ENCODE results near the gene FXN.
"Not testable (repeated sequence)": the region's sequence is repeated elsewhere in the genome, so short reads cannot be mapped to it uniquely, and the experiment has no call there.

FXN gene

GRCh38 chr9:69035438-69036308 is at the start of gene FXN:
Gene FXN, plus strand, starts transcription at chr9:69035752. Its CDS starts 31 bp downstream, at chr9:69035783.
- DNase-seq (ENCODE audit: low read depth): peak; percentile 53

GRCh38 chr9:68986949-68987348 is 48.6 kb upstream of the FXN start:
- DNase-seq (ENCODE audit: low read depth): not testable (repeated sequence)

GRCh38 chr9:68991457-68991856 is 44.1 kb upstream of the FXN start:
- no peak for DNase-seq (ENCODE audit: low read depth)

GRCh38 chr9:68995776-68996175 is 39.8 kb upstream of the FXN start:
- no peak for DNase-seq (ENCODE audit: low read depth)

GRCh38 chr9:68996462-68996861 is 39.1 kb upstream of the FXN start:
- DNase-seq (ENCODE audit: low read depth): no peak

- DNase-seq (ENCODE audit: low read depth): no peak
Measured at GRCh38 chr9:68997666-68998065, 37.9 kb upstream of the FXN start.

- DNase-seq (ENCODE audit: low read depth): no peak
Measured at GRCh38 chr9:68998385-68998784, 37.2 kb upstream of the FXN start.

- DNase-seq (ENCODE audit: low read depth): no peak
Measured at GRCh38 chr9:68998812-68999211, 36.7 kb upstream of the FXN start.

GRCh38 chr9:68999393-69000105 is 36.0 kb upstream of the FXN start:
- DNase-seq (ENCODE audit: low read depth): peak; percentile 26

- no peak for DNase-seq (ENCODE audit: low read depth)
Measured at GRCh38 chr9:69001921-69002320, 33.6 kb upstream of the FXN start.

- no peak for DNase-seq (ENCODE audit: low read depth)
Measured at GRCh38 chr9:69003051-69003450, 32.5 kb upstream of the FXN start.

- DNase-seq (ENCODE audit: low read depth): no peak
Measured at GRCh38 chr9:69004836-69005235, 30.7 kb upstream of the FXN start.

- no peak for DNase-seq (ENCODE audit: low read depth)
Measured at GRCh38 chr9:69009708-69010107, 25.8 kb upstream of the FXN start.

GRCh38 chr9:69012696-69013381 is 22.7 kb upstream of the FXN start:
- no peak for DNase-seq (ENCODE audit: low read depth)

GRCh38 chr9:69013382-69013727 is 22.2 kb upstream of the FXN start:
- no peak for DNase-seq (ENCODE audit: low read depth)

- no peak for DNase-seq (ENCODE audit: low read depth)
Measured at GRCh38 chr9:69014013-69014412, 21.5 kb upstream of the FXN start, which contains the start of gene PRKACG. Gene PRKACG, minus strand, starts transcription at chr9:69014113. Its CDS starts 21 bp downstream, at chr9:69014092.

GRCh38 chr9:69016191-69017096 is 19.1 kb upstream of the FXN start:
- no peak for DNase-seq (ENCODE audit: low read depth)

GRCh38 chr9:69018737-69019136 is 16.8 kb upstream of the FXN start:
- no peak for DNase-seq (ENCODE audit: low read depth)

GRCh38 chr9:69019808-69020207 is 15.7 kb upstream of the FXN start:
- no peak for DNase-seq (ENCODE audit: low read depth)

GRCh38 chr9:69020301-69021145 is 15.0 kb upstream of the FXN start:
- DNase-seq (ENCODE audit: low read depth): no peak

- no peak for DNase-seq (ENCODE audit: low read depth)
Measured at GRCh38 chr9:69023650-69024049, 11.9 kb upstream of the FXN start.

Data from T-helper 22 cell (primary cell).